HEK293 (cell line): ENCODE results near the gene ZBTB39.

Experiments used
- CTCF ChIA-PET: fragments of 350-600 bp; formaldehyde crosslinking; extraction: SDS; loops from one replicate; lab custom pipeline; 2021; ENCODE audit warnings: antibody characterized with exemption; lab: Yijun Ruan, JAX
- POLR2A ChIA-PET: fragments of 300-600 bp; formaldehyde crosslinking; extraction: SDS; loops from one replicate; lab custom pipeline; 2020; ENCODE audit warnings: antibody characterized with exemption, inconsistent platforms; lab: Yijun Ruan, JAX
- H3K27ac ChIP-seq: fragments of 200-500 bp; sonication (Bioruptor generic); 2 replicates; pipeline ENCODE4 v1.5.1; 2014; ENCODE audit warnings: low read depth, low read length, control low read depth, inconsistent platforms; ENCODE audit errors: extremely low read depth
- H3K36me3 ChIP-seq, 2 experiments: fragments of 200-500 bp in 1 of 2; sonication (Bioruptor generic) in 1 of 2; 1 replicate in 1 of 2; 2 replicates in 1 of 2; pipeline ENCODE4 v1.5.1; 2014 to 2017; ENCODE audit warnings: inconsistent platforms in 2 of 2, low read length in 2 of 2; ENCODE audit not compliant: control insufficient read depth in 2 of 2, insufficient read depth in 1 of 2
- H3K4me1 ChIP-seq: fragments of 200-500 bp; sonication (Bioruptor generic); 2 replicates; pipeline ENCODE4 v1.5.1; 2014; ENCODE audit warnings: mild to moderate bottlenecking, low read length, inconsistent platforms; ENCODE audit not compliant: control insufficient read depth, insufficient read depth
- H3K4me3 ChIP-seq: 2 replicates; pipeline ENCODE4 v1.5.1; 2011; ENCODE audit warnings: low read depth, mild to moderate bottlenecking, control low read depth, low read length, moderate library complexity
- H3K9me3 ChIP-seq: fragments of 200-500 bp; sonication (Bioruptor generic); 2 replicates; pipeline ENCODE4 v1.5.1; 2014; ENCODE audit warnings: low read depth, low read length, inconsistent platforms; ENCODE audit not compliant: control insufficient read depth, insufficient read depth
- IKZF3 ChIP-seq: fragments of 450-650 bp; IDR thresholded peaks from 2 replicates; pipeline ENCODE4 v1.5.0; 2018; ENCODE audit warnings: missing biosample characterization, mild to moderate bottlenecking, missing genetic modification characterization, moderate library complexity
- MYNN ChIP-seq: fragments of 450-650 bp; formaldehyde crosslinking; IDR thresholded peaks from 2 replicates; pipeline ENCODE4 v1.5.1; 2016; ENCODE audit warnings: missing biosample characterization, missing genetic modification characterization, borderline replicate concordance
- SALL2 ChIP-seq: fragments of 450-650 bp; formaldehyde crosslinking; IDR thresholded peaks from 2 replicates; pipeline ENCODE4 v1.5.0; 2017; ENCODE audit warnings: missing biosample characterization, mild to moderate bottlenecking, missing genetic modification characterization, borderline replicate concordance
- ZBTB49 ChIP-seq: fragments of 450-650 bp; formaldehyde crosslinking; IDR thresholded peaks from 2 replicates; pipeline ENCODE4 v1.5.1; 2016; ENCODE audit warnings: missing biosample characterization, missing genetic modification characterization, low read depth
- ZIC2 ChIP-seq: fragments of 450-650 bp; formaldehyde crosslinking; IDR thresholded peaks from 2 replicates; pipeline ENCODE4 v1.5.1; 2016; ENCODE audit warnings: missing biosample characterization, missing genetic modification characterization
- ZNF16 ChIP-seq: fragments of 450-650 bp; formaldehyde crosslinking; IDR thresholded peaks from 2 replicates; pipeline ENCODE4 v1.5.1; 2016; ENCODE audit warnings: low read depth, missing biosample characterization, missing genetic modification characterization
- ZNF18 ChIP-seq: fragments of 450-650 bp; formaldehyde crosslinking; IDR thresholded peaks from 2 replicates; pipeline ENCODE4 v1.5.1; 2016; ENCODE audit warnings: missing biosample characterization, missing genetic modification characterization
- ZNF2 ChIP-seq: fragments of 450-650 bp; formaldehyde crosslinking; IDR thresholded peaks from 2 replicates; pipeline ENCODE4 v1.5.1; 2016; ENCODE audit warnings: missing biosample characterization, missing genetic modification characterization
- ZNF280D ChIP-seq: fragments of 450-650 bp; formaldehyde crosslinking; IDR thresholded peaks from 2 replicates; pipeline ENCODE4 v1.5.1; 2016; ENCODE audit warnings: missing biosample characterization, missing genetic modification characterization
- ZNF302 ChIP-seq: fragments of 450-650 bp; formaldehyde crosslinking; IDR thresholded peaks from 2 replicates; pipeline ENCODE4 v1.5.1; 2016; ENCODE audit warnings: missing biosample characterization, missing genetic modification characterization, low read depth
- ZNF366 ChIP-seq: fragments of 450-650 bp; formaldehyde crosslinking; conservative IDR thresholded peaks from 2 replicates; pipeline ENCODE4 v1.5.1; 2016; ENCODE audit warnings: missing biosample characterization, missing genetic modification characterization
- ZNF473 ChIP-seq: fragments of 450-650 bp; formaldehyde crosslinking; IDR thresholded peaks from 2 replicates; pipeline ENCODE4 v1.5.1; 2017; ENCODE audit warnings: missing biosample characterization, missing genetic modification characterization
- ZNF585B ChIP-seq: fragments of 450-650 bp; formaldehyde crosslinking; IDR thresholded peaks from 2 replicates; pipeline ENCODE4 v1.5.1; 2016; ENCODE audit warnings: missing biosample characterization, missing genetic modification characterization
- ZNF596 ChIP-seq: fragments of 450-650 bp; IDR thresholded peaks from 2 replicates; pipeline ENCODE4 v1.5.0; 2018; ENCODE audit warnings: missing biosample characterization, mild to moderate bottlenecking, missing genetic modification characterization, moderate library complexity
- ZNF600 ChIP-seq: fragments of 450-650 bp; formaldehyde crosslinking; IDR thresholded peaks from 2 replicates; pipeline ENCODE4 v1.5.1; 2016; ENCODE audit warnings: missing biosample characterization, missing genetic modification characterization
- ZNF621 ChIP-seq: fragments of 450-650 bp; formaldehyde crosslinking; IDR thresholded peaks from 2 replicates; pipeline ENCODE4 v1.5.1; 2017; ENCODE audit warnings: missing biosample characterization, missing genetic modification characterization
- ZNF623 ChIP-seq: fragments of 450-650 bp; formaldehyde crosslinking; IDR thresholded peaks from 2 replicates; pipeline ENCODE4 v1.5.1; 2016; ENCODE audit warnings: missing biosample characterization, missing genetic modification characterization
- ZNF639 ChIP-seq: fragments of 450-650 bp; formaldehyde crosslinking; IDR thresholded peaks from 2 replicates; pipeline ENCODE4 v1.5.1; 2016; ENCODE audit warnings: missing biosample characterization, missing genetic modification characterization
- ZNF660 ChIP-seq: fragments of 450-650 bp; IDR thresholded peaks from 2 replicates; pipeline ENCODE4 v1.5.1; 2018; ENCODE audit warnings: missing biosample characterization, mild to moderate bottlenecking, missing genetic modification characterization
- ZNF670 ChIP-seq: fragments of 450-650 bp; formaldehyde crosslinking; IDR thresholded peaks from 2 replicates; pipeline ENCODE4 v1.5.1; 2016; ENCODE audit warnings: missing biosample characterization, missing genetic modification characterization, low read depth
- ZNF677 ChIP-seq: fragments of 450-650 bp; IDR thresholded peaks from 2 replicates; pipeline ENCODE4 v1.5.0; 2018; ENCODE audit warnings: missing biosample characterization, mild to moderate bottlenecking, missing genetic modification characterization, moderate library complexity
- ZNF701 ChIP-seq: fragments of 450-650 bp; formaldehyde crosslinking; IDR thresholded peaks from 2 replicates; pipeline ENCODE4 v1.5.1; 2016; ENCODE audit warnings: missing biosample characterization, missing genetic modification characterization
- TF ChIP-seq, protein P1 (sequence below): fragments of 450-650 bp; formaldehyde crosslinking; IDR thresholded peaks from 2 replicates; pipeline ENCODE4 v1.5.0; 2017; ENCODE audit warnings: missing biosample characterization, missing genetic modification characterization, borderline replicate concordance
- TF ChIP-seq, protein P2 (sequence below): fragments of 450-650 bp; formaldehyde crosslinking; IDR thresholded peaks from 2 replicates; pipeline ENCODE4 v1.5.1; 2017; ENCODE audit warnings: missing biosample characterization, mild to moderate bottlenecking, missing genetic modification characterization, moderate library complexity

The ZBTB39 gene

GRCh38 chr12:56958422-56958821, 47.9 kb downstream of the ZBTB39 start (continued):
- TF ChIP-seq, protein P1, sequence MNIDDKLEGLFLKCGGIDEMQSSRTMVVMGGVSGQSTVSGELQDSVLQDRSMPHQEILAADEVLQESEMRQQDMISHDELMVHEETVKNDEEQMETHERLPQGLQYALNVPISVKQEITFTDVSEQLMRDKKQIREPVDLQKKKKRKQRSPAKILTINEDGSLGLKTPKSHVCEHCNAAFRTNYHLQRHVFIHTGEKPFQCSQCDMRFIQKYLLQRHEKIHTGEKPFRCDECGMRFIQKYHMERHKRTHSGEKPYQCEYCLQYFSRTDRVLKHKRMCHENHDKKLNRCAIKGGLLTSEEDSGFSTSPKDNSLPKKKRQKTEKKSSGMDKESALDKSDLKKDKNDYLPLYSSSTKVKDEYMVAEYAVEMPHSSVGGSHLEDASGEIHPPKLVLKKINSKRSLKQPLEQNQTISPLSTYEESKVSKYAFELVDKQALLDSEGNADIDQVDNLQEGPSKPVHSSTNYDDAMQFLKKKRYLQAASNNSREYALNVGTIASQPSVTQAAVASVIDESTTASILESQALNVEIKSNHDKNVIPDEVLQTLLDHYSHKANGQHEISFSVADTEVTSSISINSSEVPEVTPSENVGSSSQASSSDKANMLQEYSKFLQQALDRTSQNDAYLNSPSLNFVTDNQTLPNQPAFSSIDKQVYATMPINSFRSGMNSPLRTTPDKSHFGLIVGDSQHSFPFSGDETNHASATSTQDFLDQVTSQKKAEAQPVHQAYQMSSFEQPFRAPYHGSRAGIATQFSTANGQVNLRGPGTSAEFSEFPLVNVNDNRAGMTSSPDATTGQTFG (tag by site-specific recombination): no peak
- TF ChIP-seq ZNF600 (tag by site-specific recombination) (no peak), SALL2 (tag by site-specific recombination) (no peak), ZNF473 (no peak), ZNF623 (tag by site-specific recombination) (no peak), ZNF16 (tag by site-specific recombination) (no peak), MYNN (tag by site-specific recombination) (no peak), ZNF2 (tag by site-specific recombination) (no peak), ZNF639 (tag by site-specific recombination) (no peak)

DNA sequence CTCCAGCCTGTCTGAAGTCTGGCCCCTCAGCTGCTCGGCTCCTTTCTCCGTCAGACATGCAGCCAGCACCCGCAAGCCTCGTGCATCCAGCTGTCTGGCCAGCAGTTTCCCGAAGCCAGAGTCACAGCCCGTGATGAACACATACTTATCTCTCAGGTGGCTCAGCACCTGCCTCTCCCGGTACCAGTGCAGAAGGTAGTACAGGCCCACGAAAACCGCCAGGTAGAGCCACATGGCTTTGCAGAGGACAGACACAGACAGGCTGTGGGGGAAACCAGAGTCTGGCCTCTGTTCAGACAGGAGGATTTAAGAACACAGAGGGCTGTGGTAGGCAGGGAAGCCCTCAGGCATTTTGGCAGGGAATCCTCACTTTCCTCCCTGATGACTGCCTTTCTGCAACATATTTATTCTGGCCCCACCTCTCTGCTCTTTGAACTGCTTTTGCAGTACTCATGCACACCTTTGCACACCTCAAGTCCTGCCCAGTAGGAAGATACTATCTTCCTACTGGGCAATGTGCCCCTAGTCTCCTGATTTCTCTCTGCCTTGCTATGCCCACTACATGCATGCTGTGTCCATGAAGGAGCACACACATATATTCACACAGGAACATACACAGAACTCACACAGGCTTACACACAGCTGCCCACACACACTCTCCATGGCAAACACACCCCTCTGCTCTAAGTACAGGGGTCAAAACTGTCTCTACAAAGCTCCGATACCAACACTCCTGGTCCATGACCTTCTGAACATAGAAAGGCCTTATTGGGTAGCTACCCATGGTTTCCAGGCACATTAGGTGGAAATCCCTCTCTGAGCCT, 48.9 kb downstream of the ZBTB39 start, which contains the start of gene RDH16:
TSS of gene RDH16 (minus strand) at position 380 of the 824 bp plus-strand sequence. CDS start at position 234, 146 bp downstream.
- Histone ChIP-seq H3K4me3 (no peak within 1 kb of the TSS), H3K4me1 (no peaks in the 10 kb centered on the region), H3K27ac (no peak within 1 kb of the TSS), H3K9me3 (no peaks in the 10 kb centered on the region), H3K36me3 (no peaks in the 10 kb centered on the region)
- CTCF ChIA-PET: no interaction called here
- POLR2A ChIA-PET: interaction anchor here (0.5 kb wide), 1 partner anchor 32 kb away, joined by 3 read pairs; no protein-coding TSS in a partner anchor
- TF ChIP-seq ZNF585B (tag by site-specific recombination): no peak
- no peak for TF ChIP-seq IKZF3
- TF ChIP-seq ZNF18: no peak
- no peak for TF ChIP-seq ZNF366 (tag by site-specific recombination)
- no peak for TF ChIP-seq ZNF660 (tag by site-specific recombination)
- TF ChIP-seq ZNF670 (tag by site-specific recombination): no peak
- TF ChIP-seq ZNF701: no peak
- TF ChIP-seq, protein P2, sequence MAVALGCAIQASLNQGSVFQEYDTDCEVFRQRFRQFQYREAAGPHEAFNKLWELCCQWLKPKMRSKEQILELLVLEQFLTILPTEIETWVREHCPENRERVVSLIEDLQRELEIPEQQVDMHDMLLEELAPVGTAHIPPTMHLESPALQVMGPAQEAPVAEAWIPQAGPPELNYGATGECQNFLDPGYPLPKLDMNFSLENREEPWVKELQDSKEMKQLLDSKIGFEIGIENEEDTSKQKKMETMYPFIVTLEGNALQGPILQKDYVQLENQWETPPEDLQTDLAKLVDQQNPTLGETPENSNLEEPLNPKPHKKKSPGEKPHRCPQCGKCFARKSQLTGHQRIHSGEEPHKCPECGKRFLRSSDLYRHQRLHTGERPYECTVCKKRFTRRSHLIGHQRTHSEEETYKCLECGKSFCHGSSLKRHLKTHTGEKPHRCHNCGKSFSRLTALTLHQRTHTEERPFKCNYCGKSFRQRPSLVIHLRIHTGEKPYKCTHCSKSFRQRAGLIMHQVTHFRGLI (tag by site-specific recombination): no peak
- TF ChIP-seq ZIC2 (tag by site-specific recombination): no peak
- no peak for TF ChIP-seq ZNF623 (tag by site-specific recombination)
- TF ChIP-seq ZBTB49 (tag by site-specific recombination): no peak
- no peak for TF ChIP-seq ZNF280D (tag by site-specific recombination)
- no peak for TF ChIP-seq ZNF302
- TF ChIP-seq ZNF621: no peak
- TF ChIP-seq ZNF596 (tag by site-specific recombination): no peak
- TF ChIP-seq ZNF677 (tag by site-specific recombination): no peak
